HuH-7 (cell line): ENCODE results near the gene PILRA.

ENCODE experiments used
- DNase-seq: peaks from one replicate; pipeline ENCODE4 v3.0.0; 2011; ENCODE audit warnings: low spot score

Gene PILRA

DNA sequence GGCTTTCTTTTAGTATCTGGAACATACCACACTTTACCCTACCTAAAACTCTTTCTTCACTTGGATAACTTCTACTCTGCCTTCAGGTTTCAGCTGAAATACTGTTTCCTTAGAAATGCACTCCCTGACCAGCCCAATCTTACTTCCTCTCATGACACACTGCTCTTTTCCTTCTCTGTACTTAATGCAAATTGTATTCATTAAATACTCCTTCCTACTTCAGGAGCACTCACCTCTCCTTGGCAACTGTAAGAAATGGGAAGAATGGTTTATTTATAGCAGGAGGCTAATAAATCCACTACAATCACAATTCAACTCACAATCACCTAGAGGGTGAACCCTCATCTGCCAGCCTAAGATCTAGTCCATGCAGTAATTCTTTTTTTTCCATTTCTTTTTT, 40.1 kb downstream of the PILRA start:
- DNase-seq = no peak

DNA sequence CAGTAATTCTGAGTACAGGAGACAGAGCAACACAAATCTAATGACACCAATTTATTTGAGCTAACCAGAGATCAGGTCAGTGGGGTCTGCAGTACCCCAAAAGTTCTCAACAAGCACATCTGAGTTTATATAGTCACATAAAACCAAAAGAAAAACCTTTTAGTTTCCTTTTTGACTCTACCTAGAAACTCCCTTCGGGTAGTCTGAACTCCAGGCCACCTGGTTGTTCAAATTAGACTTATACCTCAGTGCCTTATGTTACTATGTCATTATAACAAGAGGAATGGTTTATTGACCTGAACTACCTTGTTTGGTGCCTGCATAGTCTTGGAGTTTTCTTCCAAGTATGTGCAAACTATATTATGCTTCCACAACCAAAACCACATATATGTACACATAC, 40.6 kb downstream of the PILRA start:
- no peak for DNase-seq

DNA sequence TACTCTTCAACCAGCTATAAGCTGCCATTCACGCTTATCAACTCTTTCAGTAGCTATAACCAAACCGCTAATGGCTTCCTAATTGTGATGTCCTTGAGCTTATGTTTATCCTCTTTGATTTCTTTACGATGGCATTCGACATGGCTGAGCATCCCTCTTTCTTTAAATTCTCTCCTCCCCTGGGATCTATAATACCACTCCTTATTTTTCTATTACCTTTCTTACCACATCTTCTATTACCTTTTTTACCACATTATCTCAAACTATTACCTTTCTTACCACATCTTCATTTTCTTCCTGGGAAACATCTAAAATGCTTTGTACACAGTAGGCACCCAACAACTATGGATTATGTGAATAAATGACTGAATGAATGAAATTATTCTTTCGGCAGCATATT, 42.2 kb downstream of the PILRA start:
- no peak for DNase-seq

DNA sequence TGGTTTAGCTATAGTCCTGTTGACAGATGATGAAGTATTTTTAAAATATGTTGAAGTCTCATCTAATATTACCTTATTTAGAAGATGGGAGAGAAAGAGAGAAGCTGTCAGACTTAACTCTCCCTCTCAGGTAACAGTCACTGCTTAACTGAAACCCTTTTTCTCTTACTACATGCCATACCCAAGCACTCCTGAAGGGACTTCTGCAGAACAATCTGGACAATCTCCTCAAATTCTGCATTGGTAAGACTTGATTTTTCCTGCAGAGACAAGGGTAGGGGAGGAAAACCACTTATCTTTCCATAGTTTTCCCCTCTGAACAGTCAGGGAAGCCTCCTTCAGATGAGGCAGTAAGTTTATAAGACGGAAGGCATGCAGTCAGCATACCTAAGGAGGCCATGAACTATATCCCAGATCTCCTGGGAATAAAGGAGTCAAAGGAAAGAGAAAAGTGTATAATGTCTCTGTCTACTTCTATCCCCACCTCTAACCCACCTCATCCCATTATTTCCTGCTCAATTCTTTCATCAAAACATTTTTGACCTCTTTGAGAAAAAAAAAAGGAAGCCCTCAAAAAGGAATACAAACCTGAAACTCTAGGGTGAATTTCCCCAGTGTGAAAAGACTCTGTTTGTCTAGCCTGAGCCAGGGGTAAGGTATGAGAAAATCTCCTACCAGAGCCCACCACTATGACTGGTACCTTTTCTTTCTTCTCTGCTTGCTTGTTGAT, 45.8 kb downstream of the PILRA start:
- no peak for DNase-seq

DNA sequence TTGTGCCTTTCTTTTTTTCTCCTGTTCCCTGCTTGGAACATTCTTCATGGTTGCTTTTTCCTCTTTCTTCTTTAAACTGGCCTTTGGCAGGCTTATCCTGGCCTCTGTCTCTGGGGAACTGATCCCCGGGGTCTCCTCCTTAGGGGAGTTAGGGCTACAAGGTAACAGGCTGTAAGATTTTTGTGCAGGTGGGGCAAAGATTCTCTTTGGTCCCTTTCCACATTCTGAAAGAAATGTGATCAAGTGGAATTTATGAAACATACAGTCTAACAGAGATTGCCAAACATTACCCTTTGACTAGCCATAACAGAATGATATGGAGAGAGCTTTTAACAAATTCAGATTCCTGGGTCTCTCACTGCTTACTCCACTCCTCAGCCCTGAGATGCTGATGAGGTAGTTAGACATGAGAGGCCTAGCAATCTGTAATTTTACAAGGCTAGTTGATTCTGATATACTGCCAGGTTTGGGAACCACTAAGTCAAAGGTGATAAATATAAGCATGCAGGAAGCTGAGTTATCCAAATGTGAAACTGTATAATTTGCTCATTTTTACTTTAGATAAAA, 46.5 kb downstream of the PILRA start:
- no peak for DNase-seq

DNA sequence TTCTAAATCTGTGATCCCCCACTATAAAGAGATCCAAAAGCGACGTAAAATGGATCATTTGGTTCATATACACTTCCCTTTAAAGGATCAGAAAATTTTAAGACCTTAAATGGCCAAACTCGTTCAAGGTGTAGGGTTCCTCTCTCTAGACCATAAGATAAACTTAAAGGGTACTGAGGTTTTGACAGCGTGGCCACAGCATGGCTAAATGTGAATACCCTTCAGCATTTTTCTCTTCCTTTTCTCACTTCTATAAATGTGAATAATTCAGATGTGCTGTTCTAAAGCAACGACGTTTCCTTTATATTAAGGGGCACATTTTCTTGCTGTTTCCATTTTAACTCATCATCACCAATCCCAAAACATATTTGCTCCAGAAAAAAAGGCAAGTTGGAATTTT, 50.0 kb downstream of the PILRA start:
- DNase-seq = no peak

DNA sequence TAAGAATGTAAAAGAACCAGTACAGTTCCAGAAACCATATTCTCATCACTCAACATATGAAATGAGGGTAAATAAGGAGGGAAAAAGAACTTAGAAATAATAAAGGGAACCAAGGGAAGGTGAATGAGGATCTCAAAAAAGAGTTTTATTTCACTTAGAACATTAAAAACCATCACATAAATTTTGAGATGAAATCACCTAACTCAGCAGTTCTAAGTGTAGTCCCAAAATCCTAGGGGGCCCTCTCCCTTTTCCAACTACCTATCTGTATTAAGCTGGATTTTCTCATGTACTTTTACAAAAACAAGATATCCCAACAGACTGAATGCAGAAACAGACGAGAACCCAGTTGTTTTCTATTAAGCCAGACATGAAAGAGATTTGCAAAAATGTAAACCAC, 52.1 kb downstream of the PILRA start:
- no peak for DNase-seq

DNA sequence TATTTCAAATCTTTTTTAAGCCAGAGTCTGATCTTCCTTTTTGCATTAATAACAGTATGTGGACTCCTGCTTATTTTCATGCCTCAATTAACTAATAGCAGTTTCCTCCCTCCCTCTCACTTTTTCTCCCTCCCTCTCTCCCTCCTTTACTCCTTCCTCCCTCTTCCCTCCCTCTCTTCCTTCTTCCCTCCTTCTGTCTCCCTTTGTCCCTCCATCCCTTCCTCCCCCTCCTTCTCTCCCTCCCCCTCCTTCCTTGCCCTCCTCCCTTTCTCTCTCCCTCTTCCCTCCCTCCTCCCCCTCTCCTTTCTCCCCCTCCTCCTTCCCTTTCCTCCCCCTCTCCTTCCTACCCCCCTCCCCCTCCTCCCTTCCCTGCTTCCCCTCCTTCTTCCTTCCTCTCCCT, 53.2 kb downstream of the PILRA start:
- no peak for DNase-seq

DNA sequence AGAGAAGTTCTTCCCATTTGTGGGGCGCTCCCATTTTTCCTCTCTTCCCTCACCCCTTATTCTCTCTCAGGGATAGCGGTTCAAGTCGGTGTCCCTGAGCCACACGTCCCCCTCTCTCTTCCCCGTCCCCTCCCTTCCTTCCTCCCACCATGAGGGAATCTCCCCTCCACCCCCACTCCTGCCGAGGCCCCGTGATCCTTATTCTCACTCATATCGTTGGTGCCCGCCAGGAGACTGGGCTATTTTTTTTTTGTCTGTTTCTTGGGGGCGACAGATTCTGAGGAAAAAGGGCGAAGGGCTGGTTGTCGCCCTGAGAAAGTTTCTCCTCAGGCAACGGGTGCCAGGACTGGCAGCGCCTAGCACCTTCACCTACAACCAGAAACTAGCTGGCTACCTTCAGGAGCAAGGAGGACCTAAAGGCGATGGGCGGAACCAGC, 54.5 kb downstream of the PILRA start:
- DNase-seq = no peak

DNA sequence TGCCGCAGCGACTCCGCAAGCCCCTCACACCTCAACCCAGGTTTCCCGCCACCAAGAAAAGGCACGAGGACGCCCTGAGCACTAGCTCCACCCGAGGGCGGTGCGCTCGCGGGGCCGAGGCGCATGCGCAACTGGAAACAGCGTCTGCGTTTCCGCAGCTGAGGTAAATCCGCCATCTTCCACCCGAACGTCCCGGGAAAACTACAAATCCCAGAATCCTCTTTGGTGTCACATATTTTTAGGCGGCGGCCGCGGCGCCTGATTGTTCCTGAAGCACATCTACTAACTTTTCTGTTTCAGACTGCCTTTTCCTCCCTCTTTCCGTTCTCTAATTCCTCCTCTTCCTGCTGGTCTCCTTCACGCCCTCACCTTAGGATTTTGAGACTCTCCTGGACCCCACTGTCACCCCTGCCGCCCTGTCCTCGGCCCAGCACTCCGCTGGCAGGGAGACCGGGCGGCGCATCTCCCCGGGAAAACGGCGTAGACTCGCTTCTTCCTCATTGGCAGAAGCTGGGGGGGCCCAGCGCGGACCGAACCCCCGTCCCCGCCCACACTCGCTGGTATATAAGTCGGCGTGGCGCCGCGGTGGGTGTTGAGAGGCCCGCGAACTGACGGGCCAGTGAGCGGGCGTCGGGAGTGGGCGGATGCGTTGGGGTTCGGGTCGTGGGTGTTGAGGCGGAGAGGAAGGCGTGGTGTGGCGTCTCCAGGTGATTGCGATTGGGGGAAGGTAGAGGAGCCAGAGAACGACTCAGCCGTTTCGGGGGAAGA, 55.1 kb downstream of the PILRA start, which contains the start of gene ZCWPW1:
Gene ZCWPW1 (minus strand): TSS at position 505 of the 768 bp plus-strand sequence. CDS start 8,054 bp downstream, outside the sequence.
- peak; percentile 80 for DNase-seq

DNA sequence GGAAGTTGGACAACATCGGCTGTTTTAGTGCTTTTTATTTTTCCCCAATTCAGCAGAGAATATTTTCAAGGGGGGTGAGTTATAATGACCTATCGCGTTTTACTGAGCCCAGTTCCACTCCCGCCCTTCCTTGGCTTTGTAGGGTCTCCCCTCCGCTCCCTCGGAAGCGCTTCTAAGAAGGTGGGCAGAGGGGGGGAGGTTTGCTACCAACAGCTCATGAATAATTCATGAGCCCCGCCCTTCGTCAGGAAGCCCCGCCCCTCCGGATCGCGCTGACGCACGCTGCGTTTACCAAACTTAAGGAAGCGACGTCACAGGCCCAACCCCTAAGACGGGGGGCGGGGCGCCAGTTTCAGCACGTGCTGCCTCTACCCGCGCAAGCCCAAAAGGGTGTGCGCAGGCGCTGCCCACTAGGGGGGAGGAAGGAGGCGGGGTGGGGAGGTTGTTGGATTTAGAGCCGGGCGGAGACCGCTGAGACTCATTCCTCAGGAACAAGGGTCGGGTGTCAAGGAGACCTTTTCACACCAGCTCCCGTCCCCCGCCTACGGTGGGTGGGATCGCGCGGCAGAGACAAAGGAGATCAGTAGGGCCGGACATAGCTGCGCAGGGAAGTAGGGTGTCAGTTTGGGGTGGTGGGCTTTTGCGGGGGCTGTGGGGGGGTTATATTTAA, 55.8 kb downstream of the PILRA start:
- DNase-seq = peak; percentile 96

DNA sequence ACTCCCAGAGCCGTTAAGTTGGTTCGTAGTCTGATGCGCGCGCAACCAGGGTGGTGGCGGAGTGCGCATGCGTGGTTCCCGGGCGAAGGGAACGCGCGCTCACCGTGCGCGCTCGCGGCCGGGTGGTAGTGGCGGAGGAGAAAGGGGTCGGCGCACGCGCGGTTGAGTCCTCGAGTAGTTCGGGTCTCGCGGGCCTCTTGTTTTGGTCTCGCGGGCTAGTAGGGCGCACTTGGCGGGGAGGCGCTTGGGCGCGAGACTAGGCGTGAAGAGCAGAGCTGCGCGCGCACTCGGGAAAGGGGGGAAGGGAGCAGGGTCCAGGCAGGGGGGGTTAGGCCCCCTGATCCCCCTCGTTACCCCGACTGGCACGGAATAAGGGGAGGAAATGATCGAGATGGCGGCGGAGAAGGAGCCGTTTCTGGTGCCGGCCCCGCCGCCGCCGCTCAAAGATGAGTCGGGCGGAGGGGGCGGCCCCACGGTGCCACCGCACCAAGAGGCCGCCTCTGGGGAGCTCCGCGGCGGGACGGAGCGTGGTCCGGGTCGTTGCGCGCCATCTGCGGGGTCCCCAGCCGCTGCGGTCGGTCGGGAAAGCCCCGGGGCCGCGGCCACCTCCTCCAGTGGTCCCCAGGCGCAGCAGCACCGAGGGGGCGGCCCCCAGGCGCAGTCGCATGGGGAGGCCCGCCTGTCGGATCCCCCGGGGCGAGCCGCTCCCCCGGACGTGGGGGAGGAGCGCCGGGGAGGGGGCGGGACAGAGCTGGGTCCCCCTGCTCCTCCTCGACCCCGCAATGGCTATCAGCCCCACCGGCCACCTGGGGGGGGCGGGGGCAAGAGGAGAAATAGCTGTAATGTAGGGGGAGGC, 56.6 kb downstream of the PILRA start, which contains the start of gene MEPCE:
Gene MEPCE (plus strand): TSS at position 195 of the 856 bp plus-strand sequence. CDS start 188 bp downstream, at position 383.
- peak; percentile 100 for DNase-seq

DNA sequence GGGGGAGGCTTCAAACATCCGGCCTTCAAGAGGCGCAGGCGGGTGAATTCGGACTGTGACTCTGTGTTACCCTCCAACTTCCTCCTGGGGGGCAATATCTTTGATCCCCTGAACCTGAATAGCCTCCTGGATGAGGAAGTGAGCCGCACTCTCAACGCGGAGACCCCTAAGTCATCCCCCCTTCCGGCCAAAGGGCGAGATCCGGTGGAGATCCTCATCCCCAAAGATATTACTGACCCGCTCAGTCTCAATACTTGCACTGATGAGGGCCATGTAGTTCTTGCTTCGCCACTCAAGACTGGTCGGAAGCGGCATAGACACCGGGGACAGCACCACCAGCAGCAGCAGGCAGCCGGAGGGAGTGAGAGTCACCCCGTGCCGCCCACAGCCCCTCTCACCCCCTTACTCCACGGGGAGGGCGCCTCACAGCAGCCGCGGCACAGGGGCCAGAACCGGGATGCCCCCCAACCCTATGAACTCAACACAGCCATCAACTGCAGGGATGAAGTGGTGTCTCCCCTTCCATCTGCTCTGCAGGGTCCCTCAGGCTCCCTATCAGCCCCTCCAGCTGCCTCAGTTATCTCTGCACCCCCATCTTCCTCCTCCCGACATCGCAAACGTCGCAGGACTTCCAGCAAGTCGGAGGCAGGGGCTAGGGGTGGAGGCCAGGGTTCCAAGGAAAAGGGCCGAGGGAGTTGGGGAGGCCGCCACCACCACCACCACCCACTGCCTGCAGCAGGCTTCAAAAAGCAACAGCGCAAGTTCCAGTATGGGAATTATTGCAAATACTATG, 57.4 kb downstream of the PILRA start:
- DNase-seq = no peak

DNA sequence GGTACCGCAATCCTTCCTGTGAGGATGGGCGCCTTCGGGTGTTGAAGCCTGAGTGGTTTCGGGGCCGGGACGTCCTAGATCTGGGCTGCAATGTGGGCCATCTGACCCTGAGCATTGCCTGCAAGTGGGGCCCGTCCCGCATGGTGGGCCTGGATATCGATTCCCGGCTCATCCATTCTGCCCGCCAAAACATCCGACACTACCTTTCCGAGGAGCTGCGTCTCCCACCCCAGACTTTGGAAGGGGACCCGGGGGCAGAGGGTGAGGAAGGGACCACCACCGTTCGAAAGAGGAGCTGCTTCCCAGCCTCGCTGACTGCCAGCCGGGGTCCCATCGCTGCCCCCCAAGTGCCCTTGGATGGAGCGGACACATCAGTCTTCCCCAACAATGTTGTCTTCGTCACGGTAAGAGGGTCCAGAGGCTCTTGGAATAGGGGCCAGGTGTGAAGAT, 58.0 kb downstream of the PILRA start:
- DNase-seq = no peak

DNA sequence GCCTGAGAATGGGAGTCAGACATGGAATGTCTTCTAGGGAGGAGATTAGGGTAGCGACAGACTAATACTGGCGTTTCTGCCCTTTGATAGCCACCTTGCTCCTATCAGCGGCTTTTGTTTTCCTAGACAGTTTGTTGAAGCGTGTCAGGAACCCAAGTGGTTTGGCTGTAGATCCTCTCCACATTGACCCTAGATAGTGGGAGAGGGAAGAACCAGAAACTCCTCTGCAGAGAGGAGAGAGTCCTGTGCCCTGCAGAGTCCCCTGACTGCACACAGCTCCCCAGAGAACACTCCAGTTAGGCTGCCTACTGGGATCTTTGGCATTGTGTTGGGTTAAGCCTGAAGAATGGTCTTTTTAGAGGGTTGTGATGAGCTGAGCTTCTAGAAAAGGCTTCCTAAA, 58.8 kb downstream of the PILRA start:
- no peak for DNase-seq

DNA sequence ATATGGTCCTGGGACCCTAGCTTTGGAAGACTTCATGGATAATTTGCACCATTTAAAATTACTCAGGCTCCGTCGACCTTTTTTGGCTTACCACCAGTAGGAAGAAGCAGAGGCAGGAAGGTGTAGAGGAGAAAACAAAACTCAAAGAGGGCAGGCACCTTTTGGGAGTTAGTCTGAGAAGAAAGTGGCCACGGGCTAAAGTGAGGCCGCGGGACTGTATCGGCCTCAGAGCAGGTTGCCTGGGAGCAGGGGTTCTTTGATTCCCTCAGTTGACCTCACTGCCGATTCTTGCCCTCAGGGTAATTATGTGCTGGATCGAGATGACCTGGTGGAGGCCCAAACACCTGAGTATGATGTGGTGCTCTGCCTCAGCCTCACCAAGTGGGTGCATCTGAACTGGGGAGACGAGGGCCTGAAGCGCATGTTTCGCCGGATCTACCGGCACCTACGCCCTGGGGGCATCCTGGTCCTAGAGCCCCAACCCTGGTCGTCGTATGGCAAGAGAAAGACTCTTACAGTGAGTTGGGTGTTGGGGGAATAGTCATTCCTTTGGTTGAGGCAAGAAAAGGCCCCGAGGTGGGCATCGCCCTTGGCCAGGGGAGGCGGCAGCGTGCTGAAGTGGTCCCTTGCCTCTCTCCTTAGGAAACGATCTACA, 59.5 kb downstream of the PILRA start:
- no peak for DNase-seq

DNA sequence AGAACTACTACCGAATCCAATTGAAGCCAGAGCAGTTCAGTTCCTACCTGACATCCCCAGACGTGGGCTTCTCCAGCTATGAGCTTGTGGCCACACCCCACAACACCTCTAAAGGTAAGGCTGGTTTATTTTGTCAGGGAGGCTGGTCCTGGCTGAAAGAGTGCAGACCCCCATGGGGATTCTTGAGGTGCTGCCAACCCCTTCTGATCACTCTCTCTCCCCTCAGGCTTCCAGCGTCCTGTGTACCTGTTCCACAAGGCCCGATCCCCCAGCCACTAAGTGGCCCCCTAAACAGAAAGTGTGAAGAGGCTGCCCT, 59.9 kb downstream of the PILRA start:
- no peak for DNase-seq

DNA sequence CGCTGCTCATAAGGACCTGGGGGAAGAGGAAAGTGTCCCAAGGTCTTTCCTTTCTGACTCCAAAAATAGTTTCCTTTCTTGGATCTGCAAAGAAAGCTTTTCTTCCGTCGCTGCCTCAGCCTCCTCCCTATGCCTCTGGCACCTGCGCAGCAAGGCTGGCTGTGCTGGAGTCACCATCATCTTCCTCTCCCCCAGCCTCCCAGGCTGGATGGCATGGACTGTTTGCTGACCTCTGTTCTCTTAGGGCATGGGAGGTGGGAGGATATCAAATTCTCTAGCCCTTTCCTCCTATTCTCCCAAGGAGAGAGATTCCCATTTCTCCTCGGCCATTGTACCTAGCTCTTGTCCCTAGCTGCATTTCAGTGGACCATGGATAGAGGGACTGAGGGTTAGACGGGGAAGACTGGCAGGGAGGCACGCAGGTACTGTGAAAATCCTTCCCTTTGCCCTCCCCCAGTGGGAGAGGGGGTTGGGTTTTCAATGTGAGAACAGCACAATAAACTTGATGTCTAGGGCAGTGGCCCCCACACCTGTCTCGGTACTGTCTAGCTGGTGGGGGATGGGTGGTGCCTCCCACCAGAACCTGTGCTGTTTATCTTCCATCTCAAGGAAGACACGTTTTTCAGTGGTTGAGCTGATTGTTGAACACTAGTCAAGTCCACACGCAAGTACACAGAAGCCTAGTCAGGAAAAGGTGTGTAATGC, 60.5 kb downstream of the PILRA start:
- DNase-seq = no peak

DNA sequence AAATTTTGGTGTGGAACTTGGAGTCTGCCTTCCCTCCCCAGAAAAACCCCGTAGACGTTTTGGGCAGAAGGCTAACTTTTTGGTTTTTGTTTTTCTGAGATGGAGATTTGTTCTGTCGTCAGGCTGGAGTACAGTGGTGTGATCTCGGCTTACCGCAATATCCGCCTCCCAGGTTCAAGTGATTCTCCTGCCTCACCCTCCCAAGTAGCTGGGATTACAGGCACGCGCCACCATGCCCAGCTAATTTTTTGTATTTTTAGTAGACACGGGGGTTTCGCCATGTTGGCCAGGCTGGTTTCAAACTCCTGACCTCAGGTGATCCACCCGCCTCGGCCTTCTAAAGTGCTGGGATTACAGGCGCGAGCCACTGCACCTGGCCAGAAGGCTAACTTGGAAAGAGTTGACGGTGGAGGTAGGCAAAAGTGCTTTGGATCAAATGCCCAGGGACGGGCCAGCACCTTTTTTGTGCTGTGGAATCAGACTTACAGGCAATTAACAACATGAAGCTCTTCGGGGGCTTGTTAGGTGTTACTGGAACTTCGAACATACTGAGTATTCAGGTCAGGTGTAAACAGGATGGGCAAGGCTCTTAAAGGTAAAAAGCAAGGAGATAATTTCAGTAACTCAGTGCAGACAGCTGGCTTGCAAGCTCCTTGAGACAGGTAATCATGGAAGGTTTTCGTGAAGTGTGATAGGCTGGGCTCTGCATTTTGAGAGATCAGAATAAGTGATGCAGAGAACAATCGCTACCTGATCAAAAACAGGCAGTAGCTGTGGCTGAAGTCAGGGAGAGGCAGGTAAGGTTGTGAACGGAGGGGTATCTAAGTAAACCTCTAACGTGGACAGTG, 61.2 kb downstream of the PILRA start:
- no peak for DNase-seq
